ENCODE results near the gene GFPT2.

DNA sequence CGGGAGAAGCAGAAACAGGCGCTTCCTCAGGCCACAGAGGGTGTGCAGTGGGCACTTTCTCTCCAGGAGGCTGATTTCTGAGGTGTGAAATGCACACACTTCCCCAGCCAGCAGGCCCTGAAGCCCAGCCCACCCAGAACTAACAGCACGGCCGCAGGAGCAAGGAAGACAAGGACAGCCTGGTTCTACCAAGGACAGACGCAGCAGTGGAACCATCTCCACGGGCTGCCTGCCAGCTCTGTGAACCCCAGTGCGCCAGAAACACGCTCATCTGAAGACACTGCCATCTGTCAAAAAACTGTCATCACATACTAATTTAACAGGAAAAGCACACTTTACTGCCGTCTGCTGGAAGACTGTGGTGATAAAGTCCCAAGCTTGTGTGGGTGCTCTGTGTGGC, 102.0 kb downstream of the GFPT2 start:
- TF ChIP-seq YY1 (IDR thresholded peaks at IDR 0.05; ENCODE audit: insufficient read depth, insufficient read length) (no peak), ZNF274 (IDR thresholded peaks at IDR 0.05; ENCODE audit: low read depth, low read length) (no peak)

All from NT2/D1 (cell line).